DMS153 treated with DMSO at 0.1 percent for 48 hours (cell line): Measurements from ENCODE around the gene NTRK2.

Experiments
- DNase-seq: peaks from one replicate; lab custom pipeline; 2025; ENCODE audit not compliant: unreplicated experiment; lab: John Stamatoyannopoulos, UW

The NTRK2 gene

DNA sequence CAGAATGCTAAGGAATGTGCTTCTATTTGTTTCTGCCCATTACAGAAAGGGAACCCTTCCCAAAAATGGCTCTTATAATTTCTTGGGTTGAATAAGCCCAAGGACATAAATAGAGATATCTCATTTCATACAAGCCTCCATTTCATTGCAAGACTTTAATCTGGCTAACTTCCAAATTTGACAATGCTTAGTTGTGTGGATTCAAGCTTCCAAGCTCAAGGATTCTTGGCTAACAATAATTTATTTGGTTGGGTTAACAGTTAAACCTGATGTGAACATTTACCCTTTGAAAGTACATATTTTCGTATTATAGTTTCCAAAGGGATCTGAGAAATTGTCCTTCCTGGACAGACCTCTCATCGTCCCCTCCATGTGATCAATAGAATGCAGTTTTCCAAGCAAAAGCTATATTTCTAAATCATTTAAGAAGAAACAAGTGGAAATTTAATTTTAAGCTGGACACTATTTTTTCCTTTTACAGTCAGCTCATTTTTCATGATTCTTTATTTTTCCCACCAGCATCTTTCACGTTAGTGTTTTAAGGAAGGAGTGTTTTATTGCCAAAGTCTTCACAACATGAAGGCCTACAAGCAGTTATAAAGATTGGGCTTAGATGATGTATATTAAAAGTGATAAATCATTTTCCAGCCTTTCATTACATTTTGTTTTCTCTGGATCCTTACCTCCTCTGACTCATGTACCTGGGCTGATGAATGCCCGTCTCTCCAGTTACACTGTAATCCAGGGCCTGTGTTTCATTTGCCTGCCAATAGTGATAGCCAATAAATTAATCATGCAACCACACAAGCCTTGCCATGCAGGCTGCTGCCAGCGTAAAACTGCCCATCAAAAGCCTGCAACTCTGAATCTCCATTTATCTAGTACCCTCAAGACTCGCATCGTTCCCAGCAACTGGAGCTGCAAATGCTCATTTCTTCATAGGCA, 176.7 kb downstream of the NTRK2 start:
- DNase-seq = peak; percentile 85

DNA sequence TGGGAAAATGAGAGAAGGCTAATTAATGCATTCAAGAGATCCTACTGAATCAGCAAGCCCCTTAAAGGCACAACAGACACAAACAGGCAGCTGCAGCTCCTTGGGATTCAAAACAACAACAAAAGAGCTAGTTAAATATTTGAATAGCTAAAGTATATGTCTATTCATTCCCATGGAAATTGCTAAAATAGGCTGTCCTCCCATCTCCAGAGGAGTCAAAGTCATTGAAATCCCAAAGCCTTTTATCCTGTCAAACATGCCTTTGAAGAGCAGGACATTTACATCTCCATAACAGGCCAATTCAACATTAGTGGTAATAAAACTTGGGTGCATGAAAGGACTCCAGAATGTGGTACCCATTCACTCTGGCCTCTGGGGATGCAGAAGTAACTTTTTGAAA, 177.4 kb downstream of the NTRK2 start:
- DNase-seq = peak; percentile 85

DNA sequence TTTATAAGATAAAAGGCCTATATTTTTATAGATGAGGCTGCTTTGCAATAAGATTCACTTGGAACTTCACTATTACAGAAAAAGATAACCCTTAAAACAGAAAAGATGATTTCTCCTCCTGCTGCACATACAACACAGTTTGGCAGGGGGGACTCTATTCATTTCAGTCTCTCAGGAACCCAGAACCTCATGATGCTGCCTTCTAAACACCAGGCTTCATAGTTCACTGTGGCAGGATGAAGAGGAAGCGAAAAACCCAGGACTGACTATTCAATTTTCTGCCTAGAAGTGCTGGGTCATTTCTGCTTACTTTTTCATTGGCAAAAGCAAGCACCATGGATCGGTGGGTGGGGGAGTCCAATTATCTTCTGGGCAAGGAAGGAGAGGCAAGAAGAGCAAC, 179.5 kb downstream of the NTRK2 start:
- DNase-seq = no peak

DNA sequence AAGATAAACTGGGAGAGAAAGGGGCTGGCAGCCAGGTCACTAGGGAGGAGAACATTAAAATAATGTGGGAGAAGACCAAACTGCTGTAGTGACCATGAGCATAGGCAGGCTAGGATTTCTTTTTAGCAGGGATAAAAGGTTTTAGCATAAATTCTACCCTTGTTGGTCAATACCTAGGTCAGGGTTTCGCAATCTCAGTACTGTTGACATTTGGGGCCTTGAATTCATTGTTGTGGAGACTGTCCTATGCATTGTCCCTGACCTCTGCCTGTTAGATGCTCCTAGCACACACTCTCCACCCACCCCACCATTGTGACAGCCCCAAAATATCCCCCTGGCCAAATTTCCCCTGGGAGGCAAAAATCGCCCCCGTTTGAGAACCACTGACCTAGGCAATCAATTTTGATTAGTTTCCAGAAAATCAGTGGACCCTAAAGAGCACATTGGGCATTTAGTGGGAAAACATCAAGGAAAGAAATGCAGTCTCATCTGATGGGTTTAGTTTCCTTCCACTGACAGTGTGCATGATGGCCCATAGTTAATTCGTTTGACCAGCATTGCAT, 181.4 kb downstream of the NTRK2 start:
- no peak for DNase-seq

DNA sequence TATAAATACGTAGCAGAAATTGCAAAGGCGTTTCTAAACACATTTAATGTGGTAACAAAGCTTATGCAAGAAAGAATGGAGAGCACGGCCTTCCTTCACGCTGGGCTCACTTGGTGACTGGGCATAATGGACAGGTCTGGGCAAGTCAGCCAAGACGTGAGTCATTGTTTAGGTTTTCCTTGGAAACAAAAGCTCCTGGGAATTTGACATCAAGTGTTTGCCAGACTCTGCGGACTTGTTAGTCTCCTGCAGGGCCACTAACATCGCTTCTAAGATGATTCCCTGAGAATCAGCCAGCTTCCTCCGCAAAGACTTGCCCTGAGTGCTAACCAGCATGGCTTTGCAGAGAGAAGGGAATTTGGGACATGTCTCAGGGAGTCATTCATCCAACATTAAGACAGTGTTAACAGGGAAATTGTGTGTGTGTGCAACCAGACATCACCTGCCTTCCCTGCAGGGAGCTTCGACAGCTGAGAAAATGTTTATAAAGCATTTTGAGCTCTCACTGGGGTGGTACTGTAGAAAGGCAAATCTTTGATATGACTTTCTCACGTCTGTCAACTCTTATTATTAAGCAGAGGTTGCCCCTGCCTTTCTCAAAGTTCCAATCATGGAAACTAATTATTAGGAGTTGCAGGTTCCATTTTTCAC, 182.5 kb downstream of the NTRK2 start:
- no peak for DNase-seq

DNA sequence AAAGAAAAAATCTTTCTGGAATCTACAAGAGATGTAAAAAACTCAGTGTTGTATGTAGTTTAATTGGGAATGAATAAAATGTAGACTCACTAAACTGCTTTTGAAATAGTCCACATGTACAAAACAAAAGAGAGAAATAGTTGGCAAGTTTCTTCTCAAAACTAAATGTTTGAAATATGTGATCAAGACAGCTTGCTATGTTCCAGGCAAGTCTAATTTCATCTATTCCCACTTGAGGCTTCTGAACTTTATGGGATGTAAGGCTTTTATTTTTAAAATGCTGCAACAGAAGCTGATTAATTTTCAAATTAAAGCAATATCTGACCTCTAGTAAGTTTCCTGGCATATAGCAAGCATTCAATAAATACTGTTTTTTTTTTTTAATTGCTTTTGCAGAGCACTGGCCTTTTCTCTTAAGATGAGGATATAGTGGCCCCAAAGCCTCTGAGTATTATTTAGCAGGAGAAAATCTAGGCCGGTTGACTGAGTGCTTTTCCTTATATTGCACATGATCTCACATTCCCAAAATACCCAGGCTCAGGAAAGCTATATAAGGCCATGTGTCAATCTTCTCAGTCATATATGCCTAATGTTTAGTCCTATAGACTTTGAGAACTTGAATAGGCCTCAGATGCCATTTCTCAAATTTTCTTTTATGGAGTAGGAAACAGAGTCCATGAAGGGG, 183.2 kb downstream of the NTRK2 start:
- DNase-seq = no peak

DNA sequence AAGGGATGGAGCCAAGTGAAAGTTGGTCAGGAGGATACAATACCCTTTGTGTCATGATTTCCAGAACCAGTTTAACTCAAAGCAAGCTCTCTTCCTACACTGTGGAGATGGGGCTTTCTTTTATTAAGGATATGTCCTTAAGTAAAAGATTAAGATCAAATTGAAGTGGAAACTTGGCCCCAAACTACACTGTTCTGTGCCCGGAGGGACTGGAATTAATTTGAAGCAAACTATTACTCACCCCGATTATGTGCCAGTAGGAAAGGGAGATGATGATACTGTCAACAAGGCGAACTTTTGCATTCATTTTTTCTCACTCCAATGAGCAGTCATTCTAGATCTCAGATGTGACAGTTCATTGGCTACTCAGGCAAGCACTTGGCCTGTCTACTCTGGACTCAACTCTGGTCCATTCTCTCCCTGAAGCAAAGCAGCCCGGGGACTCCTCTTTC, 186.7 kb downstream of the NTRK2 start:
- DNase-seq = no peak

DNA sequence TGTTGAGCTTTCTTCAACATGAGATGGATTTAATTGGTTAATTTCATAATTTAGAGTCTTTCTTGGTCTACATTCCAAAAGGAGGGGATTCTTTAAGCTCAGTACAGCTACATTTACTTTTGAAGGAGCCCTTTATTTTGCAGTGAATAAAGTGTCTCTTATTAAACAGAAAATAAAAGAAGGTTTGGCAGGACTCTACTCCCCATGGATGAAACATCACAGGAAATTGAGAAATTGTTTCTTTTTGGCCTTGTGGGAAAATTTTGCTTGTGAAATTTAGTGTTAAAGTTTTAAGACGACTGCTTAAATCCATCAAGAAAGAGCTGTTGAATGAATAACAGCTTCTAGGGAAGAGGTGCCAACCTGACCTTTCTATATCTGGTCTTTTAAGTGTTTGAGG, 187.7 kb downstream of the NTRK2 start:
- no peak for DNase-seq

DNA sequence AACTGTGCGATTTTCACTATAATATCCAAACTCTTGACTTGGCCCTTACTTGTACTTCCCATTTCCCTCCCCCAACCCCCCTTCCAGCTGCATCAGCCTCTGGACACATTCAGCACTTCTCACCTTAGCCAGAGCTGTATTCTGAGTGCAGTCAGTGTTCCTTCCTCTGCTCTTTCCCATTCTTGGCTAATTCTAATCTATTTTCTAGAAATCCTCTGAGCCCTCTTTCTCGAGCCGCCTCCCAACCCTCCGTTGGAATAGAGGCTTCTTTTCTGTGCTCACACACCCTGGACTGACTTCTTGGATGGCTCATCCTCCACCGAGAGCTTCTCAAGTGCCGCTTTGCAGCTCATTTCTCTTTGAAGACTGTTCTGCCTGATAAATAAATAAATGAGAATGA, 188.8 kb downstream of the NTRK2 start:
- no peak for DNase-seq

DNA sequence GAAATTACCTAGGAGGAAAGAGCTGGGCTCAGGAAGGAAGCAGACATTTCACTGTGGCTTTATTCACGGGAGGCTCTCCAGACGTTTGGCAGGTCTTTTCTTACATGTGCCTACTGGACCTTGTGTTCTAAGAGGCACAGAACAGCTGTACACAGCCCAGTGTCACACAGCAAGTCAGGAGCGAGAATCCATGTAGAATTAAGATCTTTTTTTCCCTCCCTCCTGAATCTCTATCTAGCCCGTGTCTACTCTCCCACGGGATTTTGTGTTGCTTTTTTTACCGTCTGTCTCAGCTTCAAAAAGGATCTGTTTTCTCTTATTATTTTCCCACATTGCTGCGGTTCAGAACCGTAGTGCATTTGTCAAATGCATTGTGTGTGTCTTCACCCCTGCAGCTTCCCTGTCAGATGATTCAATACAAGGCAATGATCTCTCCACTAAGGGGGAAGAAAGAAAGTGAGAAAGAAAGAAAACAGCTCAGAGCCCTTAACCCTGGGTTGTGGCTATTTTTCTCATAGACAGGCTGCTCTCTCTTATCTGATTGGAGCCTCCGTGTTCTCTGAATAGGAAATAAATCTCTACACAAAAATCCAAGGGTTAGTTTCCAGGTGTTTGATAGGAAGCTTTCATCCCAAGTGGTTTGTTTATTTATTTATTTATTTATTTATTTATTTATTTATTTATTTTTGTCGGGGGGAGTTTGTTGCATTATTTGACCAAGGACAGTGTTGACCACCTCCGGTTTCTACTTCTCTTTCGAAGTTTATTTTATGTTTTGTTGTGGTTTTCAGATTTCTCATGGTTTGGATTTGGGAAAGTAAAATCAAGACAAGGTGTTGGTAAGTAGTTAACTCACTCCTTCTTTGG, 191.0 kb downstream of the NTRK2 start:
- DNase-seq = no peak

DNA sequence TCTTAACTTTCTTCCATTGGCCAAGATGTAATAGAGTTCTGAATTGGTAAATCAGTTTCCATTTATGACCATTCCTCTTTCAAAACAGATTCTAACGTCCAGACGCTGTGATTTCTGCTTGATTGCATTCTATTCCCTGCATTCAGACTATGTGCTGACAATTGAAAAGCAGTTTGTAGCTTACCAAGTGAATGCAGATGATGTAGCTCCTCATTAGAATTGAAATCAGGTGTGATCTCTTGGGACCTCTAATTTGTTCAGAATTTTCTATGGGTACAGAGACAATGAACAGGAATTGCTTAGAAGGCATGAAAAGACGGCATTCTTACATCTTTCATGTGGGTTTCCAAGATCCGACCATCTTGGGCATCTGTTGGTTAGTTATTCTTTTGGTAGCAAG, 191.9 kb downstream of the NTRK2 start:
- no peak for DNase-seq

DNA sequence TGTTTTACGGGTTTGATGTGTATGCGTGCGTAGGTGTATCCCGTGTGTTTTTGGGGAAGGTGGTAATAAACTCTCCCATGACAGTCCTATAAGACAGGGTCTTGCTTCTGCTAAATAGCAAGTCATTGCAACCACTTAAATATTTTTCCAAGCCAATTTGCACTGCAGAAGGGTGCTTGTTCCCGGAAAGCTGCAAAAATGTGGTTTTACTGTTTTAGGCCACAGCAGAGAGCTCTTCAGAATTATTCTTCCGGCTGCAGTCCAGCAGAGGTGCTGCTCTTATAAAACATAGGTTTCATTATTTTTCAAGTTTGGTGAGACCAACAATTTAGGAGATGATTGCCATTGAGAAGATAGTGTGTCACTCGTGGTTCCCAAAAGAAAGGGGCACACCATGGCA, 192.8 kb downstream of the NTRK2 start:
- no peak for DNase-seq

DNA sequence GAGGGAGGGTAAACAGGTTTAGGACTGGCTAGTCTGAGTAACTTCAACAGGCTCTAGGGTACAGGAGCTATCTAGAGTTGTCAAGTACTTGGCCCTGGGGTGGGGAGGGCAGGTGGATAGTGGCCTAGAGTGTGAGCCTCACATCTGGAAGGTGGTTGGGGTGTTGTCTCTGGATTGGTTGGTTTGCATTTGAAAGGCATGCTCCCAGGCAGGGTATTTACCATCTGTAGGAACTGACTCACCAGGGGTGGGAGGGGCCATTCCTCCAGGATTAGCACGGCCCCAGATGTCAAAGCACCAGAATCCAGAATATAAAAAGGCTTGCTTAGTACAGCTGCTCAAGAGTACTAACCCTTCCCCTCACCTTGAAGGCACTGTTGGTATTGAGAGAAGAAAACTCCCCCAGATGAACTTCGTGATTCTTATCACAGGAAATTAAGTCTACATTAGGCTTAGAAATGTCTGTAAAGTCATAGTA, 193.3 kb downstream of the NTRK2 start:
- DNase-seq = no peak

DNA sequence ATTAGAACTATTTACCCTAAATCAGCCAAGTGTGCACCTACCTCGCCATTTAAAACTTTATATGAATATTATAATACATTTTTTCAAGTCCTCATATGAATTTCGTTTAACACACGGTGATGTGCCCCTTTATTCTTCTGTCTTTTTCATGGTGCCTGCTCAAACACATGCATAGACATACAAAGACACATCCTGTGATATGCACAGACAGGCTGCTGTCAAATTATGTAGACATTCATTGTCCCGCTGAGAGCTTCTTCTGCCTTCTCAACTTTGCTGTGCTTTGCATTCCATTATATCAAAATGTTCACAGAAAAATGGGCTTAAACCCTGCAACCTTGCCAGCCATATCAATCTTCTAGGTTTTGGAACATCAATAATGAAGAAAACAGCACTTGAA, 193.8 kb downstream of the NTRK2 start:
- no peak for DNase-seq

DNA sequence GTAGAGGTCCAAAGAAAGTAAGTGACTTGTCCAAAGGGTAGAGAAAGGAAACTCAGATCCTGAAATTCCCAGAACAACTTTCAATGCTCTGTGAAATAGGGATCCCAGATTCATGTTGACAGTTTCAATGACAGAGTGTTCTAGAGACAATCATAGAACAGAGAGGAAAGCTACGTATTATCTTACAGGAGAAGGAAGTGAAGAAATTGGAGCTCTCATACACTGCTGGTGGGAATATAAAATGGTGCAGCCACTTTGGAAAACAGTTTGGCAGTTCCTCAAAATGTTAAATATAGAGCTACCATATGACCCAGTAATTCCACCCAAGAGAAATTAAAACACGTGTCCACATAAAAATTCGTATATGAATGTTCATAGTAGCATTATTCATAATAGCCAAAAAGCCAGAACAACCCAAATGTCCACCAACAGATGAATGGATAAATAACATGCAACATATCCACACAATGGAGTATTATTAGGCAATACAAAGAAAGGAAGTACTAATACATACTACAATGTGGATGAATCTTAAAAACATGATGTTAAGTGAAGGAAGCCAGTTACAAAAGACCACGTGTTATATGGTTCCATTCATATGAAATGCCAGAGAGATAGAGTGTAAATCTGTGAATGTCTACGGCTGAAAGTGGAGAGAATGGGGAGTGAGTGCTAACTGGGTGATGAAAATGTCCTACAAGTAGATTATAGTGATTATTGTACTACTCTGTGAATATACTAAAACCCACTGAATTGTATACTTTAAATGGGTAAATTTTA, 197.1 kb downstream of the NTRK2 start:
- DNase-seq = no peak

DNA sequence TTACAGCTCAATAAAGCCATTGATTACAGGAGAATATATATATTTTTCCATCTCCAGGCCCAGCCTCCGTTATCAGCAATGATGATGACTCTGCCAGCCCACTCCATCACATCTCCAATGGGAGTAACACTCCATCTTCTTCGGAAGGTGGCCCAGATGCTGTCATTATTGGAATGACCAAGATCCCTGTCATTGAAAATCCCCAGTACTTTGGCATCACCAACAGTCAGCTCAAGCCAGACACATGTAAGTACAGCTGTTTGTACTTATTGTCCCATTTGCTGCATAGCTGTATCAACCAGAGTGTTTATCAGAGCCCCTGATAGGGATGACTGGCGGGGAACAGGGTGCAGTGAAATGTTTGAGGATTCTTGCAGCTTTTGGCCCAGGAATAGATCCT, 197.7 kb downstream of the NTRK2 start:
- DNase-seq = no peak

DNA sequence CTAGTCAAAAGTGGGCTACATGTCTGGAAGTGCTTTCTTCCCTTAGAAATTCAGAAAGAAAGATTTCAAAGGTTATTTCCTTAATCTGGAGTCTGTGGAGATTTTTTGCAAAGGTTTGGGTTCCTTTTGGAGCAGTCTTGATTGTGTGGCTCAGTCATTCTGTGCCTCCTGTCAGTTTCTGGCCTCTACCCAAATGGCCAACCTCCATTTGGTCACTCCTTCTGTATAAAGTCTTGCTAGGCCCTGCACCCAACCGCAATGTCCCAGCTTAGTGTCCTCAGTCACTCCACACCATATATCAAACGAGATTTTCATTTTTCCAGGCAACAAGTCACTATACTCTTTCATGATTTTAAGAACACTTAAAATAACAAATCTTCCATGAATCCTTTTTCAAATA, 199.6 kb downstream of the NTRK2 start:
- no peak for DNase-seq

DNA sequence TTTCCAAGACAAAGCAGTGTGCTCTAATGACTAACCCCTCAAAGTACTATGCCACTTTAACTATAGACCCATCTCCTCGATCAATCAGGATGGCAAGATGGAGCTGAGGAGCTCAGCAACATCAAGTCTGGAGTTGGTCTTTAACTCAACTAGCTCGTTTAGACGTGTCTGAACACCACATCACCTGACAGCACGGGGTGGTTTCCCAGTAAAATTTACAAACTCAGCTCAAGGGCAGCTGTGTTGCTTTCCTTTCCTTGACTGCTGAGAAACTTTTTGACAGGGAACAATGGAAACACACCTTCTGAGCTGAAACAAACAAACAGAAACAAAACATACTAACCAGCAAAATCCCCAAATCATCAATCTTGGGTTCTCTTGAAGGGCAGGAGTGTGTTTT, 202.5 kb downstream of the NTRK2 start:
- DNase-seq = no peak

DNA sequence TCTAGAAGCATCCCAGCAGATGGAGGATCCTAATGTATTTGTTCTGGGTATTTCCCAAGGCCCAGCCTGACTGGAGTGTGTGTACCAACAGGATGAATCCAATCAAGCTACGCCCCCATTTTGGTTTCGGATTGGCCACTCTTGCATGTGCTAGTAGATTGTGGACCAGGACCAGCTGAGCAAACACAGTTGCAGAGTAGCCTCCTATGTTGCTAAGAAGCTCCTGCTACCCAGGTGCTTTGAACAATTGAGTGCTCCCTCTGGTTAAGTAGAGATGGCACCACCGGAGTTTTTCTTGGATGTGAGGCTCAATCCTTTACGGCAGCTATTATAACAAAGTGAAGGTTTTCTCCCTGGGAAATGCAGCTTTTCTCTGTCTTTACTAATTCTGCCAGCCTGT, 204.5 kb downstream of the NTRK2 start:
- no peak for DNase-seq

DNA sequence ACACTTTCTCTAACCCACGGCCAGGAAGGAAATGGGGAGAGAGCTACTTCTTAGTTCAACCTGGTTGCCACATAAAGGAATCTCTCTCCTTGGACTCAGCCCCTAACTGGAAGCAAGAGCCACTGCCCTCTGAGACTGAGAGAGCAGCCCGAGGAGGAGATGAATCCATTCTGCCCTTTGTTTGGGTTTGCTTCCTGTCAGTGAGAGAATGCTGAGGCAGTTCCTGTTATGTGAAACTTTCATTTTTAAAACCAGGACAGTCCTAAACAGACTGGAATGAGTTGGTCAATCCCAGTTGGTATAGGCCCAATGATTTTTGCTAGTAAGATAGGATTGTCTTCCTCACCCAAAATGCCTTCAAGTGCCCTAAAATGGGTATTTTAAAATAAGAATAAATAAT, 205.1 kb downstream of the NTRK2 start:
- DNase-seq = no peak
